ENCODE results near the gene FGF22.

DNA sequence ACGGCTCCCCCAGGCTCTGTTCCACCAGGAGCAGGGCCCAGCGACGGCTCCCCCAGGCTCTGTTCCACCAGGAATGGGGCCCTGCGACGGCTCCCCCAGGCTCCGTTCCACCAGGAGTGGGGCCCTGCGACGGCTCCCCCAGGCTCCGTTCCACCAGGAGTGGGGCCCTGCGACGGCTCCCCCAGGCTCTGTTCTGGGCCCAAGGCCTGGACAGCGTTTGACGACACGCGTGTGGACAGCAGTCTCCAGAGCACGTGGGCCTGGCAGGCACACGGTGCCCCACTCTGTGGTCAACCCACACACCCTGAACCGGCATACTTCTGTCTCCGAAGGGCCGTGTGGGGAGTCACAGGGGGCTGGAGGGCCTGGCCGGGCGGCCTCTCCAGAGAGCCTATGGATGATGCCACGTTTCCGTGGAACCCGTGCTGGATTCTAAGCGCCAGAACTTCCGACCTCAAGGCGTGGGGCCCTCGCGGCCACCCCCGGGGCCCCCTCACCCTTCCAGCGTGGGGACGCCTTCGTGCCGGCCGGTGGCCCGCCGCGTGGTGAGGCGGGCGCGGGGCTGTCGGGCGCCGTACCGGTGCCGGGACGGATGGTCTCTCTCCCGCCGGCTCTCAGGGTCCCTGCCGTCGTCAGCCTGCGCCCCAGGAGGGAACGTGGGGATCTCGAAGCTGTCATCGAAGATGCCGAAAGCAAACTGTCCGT, 11.6 kb downstream of the FGF22 start:
- no peak for TF ChIP-seq EZH2 (IDR thresholded peaks at IDR 0.05; ENCODE audit: borderline replicate concordance)
- TF ChIP-seq CTCF (IDR thresholded peaks at IDR 0.05; ENCODE audit: poor library complexity) = no peak
- TF ChIP-seq EZH2phosphoT487 (IDR thresholded peaks at IDR 0.05; ENCODE audit: low read depth, severe bottlenecking, unreplicated experiment) = no peak
